Chondrocyte (in vitro differentiated cells): ENCODE measurements around the gene SERPINB7. TPM values are rescaled to one million over a fixed set of nuclear protein-coding genes. Genes with fewer than 3 reads are reported as not detected.

Experiments used
- DNase-seq: peaks from one replicate; pipeline ENCODE4 v3.0.0; 2021; ENCODE audit warnings: mixed read lengths, low spot score
- H3K27ac Mint-ChIP-seq: one replicate; pipeline ENCODE4 v1.8.0; 2021; ENCODE audit warnings: mild to moderate bottlenecking, moderate library complexity, mixed read lengths; ENCODE audit not compliant: unreplicated experiment
- H3K27me3 Mint-ChIP-seq: 2 replicates; pipeline ENCODE4 v1.8.0; 2021; ENCODE audit warnings: low read depth, mixed read lengths
- H3K36me3 Mint-ChIP-seq: 2 replicates; pipeline ENCODE4 v1.8.0; 2021; ENCODE audit warnings: low read depth, mixed read lengths
- H3K4me1 Mint-ChIP-seq: 2 replicates; pipeline ENCODE4 v1.8.0; 2021; ENCODE audit warnings: low read depth, mild to moderate bottlenecking, mixed read lengths
- H3K4me3 Mint-ChIP-seq: one replicate; pipeline ENCODE4 v1.8.0; 2021; ENCODE audit warnings: mild to moderate bottlenecking, moderate library complexity, mixed read lengths; ENCODE audit not compliant: unreplicated experiment
- H3K9me3 Mint-ChIP-seq: 2 replicates; pipeline ENCODE4 v1.8.0; 2021; ENCODE audit warnings: low read depth, mixed read lengths
- CTCF ChIP-seq: fragments of 200-600 bp; sonication (generic); IDR thresholded peaks from 2 replicates; pipeline ENCODE4 v1.5.0; 2021; ENCODE audit warnings: antibody characterized with exemption, mild to moderate bottlenecking, moderate library complexity
- total RNA-seq: library from RNA; stranded (reverse); gene quantifications from 3 replicates; pipeline ENCODE4 v1.2.1, GENCODE V29; 2021

SERPINB7 gene
- total RNA-seq, 1 donor from 2014 or later, result not detected

- H3K4me3 Mint-ChIP-seq, result no peak overlapping the region
- H3K36me3 Mint-ChIP-seq, result no peaks in the 10 kb centered on the region
- H3K4me1 Mint-ChIP-seq, result no peaks in the 10 kb centered on the region
- DNase-seq, result no peak
- no peak for TF ChIP-seq CTCF
- H3K27ac Mint-ChIP-seq, result no peak overlapping the region
- no peaks in the 10 kb centered on the region for H3K9me3 Mint-ChIP-seq
- peaks cover 26% of the 10 kb centered on the region for H3K27me3 Mint-ChIP-seq
These were observed 54.7 kb downstream of the SERPINB7 start for GRCh38 chr18:63829886-63830285.

GRCh38 chr18:63831080-63831788 is 56.0 kb downstream of the SERPINB7 start:
- Mint-ChIP-seq H3K36me3 (no peaks in the 10 kb centered on the region), H3K4me3 (no peak overlapping the region), H3K27ac (no peak overlapping the region), H3K27me3 (peaks cover 26% of the 10 kb centered on the region), H3K9me3 (no peaks in the 10 kb centered on the region), H3K4me1 (no peaks in the 10 kb centered on the region)
- DNase-seq, result no peak
- no peak for TF ChIP-seq CTCF

GRCh38 chr18:63832470-63832869 is 57.3 kb downstream of the SERPINB7 start:
- Mint-ChIP-seq H3K36me3 (no peaks in the 10 kb centered on the region), H3K9me3 (no peaks in the 10 kb centered on the region), H3K27me3 (peaks cover 31% of the 10 kb centered on the region), H3K4me3 (no peak overlapping the region), H3K27ac (no peak overlapping the region), H3K4me1 (no peaks in the 10 kb centered on the region)
- no peak for TF ChIP-seq CTCF
- DNase-seq, result no peak

- TF ChIP-seq CTCF, result no peak
- H3K27me3 Mint-ChIP-seq, result peaks cover 34% of the 10 kb centered on the region
- DNase-seq, result no peak
- H3K9me3 Mint-ChIP-seq, result no peaks in the 10 kb centered on the region
- H3K36me3 Mint-ChIP-seq, result no peaks in the 10 kb centered on the region
- H3K27ac Mint-ChIP-seq, result no peak overlapping the region
- H3K4me1 Mint-ChIP-seq, result no peaks in the 10 kb centered on the region
- H3K4me3 Mint-ChIP-seq, result no peak overlapping the region
These were observed 59.4 kb downstream of the SERPINB7 start for GRCh38 chr18:63834471-63835113.

- H3K27me3 Mint-ChIP-seq, result peaks cover 40% of the 10 kb centered on the region
- H3K4me1 Mint-ChIP-seq, result no peaks in the 10 kb centered on the region
- no peak overlapping the region for H3K27ac Mint-ChIP-seq
- no peaks in the 10 kb centered on the region for H3K36me3 Mint-ChIP-seq
- no peaks in the 10 kb centered on the region for H3K9me3 Mint-ChIP-seq
- no peak overlapping the region for H3K4me3 Mint-ChIP-seq
- no peak for DNase-seq
- no peak for TF ChIP-seq CTCF
These were observed 61.2 kb downstream of the SERPINB7 start for GRCh38 chr18:63836456-63836855.
